HepG2 (cell line): Measurements from ENCODE around the gene TMEM95.

Experiments used
- CTCF ChIP-seq: sonication (generic); formaldehyde crosslinking; IDR thresholded peaks from 2 replicates; pipeline ENCODE4 v1.5.0; 2020; ENCODE audit warnings: mild to moderate bottlenecking, missing genetic modification reagents, moderate library complexity
- NCOR1 ChIP-seq: fragments of 200-600 bp; sonication (generic); IDR thresholded peaks from 2 replicates; pipeline ENCODE4 v1.7.0; 2017; ENCODE audit warnings: antibody characterized with exemption, low read length, borderline replicate concordance
- SALL2 ChIP-seq: sonication (generic); formaldehyde crosslinking; IDR thresholded peaks from 2 replicates; pipeline ENCODE4 v1.8.1; 2023; ENCODE audit warnings: mild to moderate bottlenecking, missing genetic modification reagents, inconsistent platforms
- SRSF9 ChIP-seq: fragments of 200-400 bp; formaldehyde crosslinking; IDR thresholded peaks from 2 replicates; pipeline ENCODE4 v1.6.1; 2018; ENCODE audit warnings: borderline replicate concordance, mild to moderate bottlenecking, low read depth, low read length; ENCODE audit not compliant: insufficient read depth, poor library complexity, severe bottlenecking

- no peak for TF ChIP-seq SRSF9
- no peak for TF ChIP-seq CTCF (CRISPR knock-in tag)
- TF ChIP-seq NCOR1 = no peak
- no peak for TF ChIP-seq SALL2 (CRISPR knock-in tag)
Observed at GRCh38 chr17:7328009-7328408, 26.9 kb upstream of the TMEM95 start.
